NCI-H2227 (cell line): Measurements from ENCODE around the gene MATK.
"Not testable (repeated sequence)": the region's sequence is repeated elsewhere in the genome, so short reads cannot be mapped to it uniquely, and the experiment has no call there.

ENCODE experiments used
- DNase-seq: peaks from one replicate; lab custom pipeline; 2025; ENCODE audit not compliant: unreplicated experiment; lab: John Stamatoyannopoulos, UW

MATK gene

GRCh38 chr19:3816566-3817218 lies 30.5 kb upstream of the MATK start:
- no peak for DNase-seq

- DNase-seq: not testable (repeated sequence)
Measured at GRCh38 chr19:3816148-3816547, 30.0 kb upstream of the MATK start.

- DNase-seq: no peak
Measured at GRCh38 chr19:3814648-3815047, 28.5 kb upstream of the MATK start.

GRCh38 chr19:3813473-3814392 lies 27.6 kb upstream of the MATK start:
- no peak for DNase-seq

GRCh38 chr19:3810708-3811355 lies 24.7 kb upstream of the MATK start:
- no peak for DNase-seq

GRCh38 chr19:3809881-3810707 lies 23.9 kb upstream of the MATK start:
- DNase-seq: no peak

GRCh38 chr19:3808420-3809143 lies 22.4 kb upstream of the MATK start:
- DNase-seq: no peak

- DNase-seq: no peak
Measured at GRCh38 chr19:3807574-3808354, 21.6 kb upstream of the MATK start.

GRCh38 chr19:3807131-3807480 lies 20.9 kb upstream of the MATK start:
- no peak for DNase-seq

- no peak for DNase-seq
Measured at GRCh38 chr19:3805859-3806258, 19.7 kb upstream of the MATK start.

- no peak for DNase-seq
Measured at GRCh38 chr19:3804429-3804828, 18.2 kb upstream of the MATK start.

GRCh38 chr19:3803986-3804385 lies 17.8 kb upstream of the MATK start:
- DNase-seq: no peak

GRCh38 chr19:3803114-3803888 lies 17.1 kb upstream of the MATK start:
- no peak for DNase-seq

- peak; percentile 57 for DNase-seq
Measured at GRCh38 chr19:3801412-3802096, 15.4 kb upstream of the MATK start.

- no peak for DNase-seq
Measured at GRCh38 chr19:3800996-3801395, 14.8 kb upstream of the MATK start.

- no peak for DNase-seq
Measured at GRCh38 chr19:3798137-3798536, 12.0 kb upstream of the MATK start.

- DNase-seq: no peak
Measured at GRCh38 chr19:3796358-3796757, 10.2 kb upstream of the MATK start.

- DNase-seq: no peak
Measured at GRCh38 chr19:3793799-3794198, 7.6 kb upstream of the MATK start.
